Neural cell (in vitro differentiated cells): Measurements from ENCODE around the gene SETD1A. TPM values are rescaled to one million over a fixed set of nuclear protein-coding genes. Genes with fewer than 3 reads are reported as not detected.
"Not testable (repeated sequence)": the region's sequence is repeated elsewhere in the genome, so short reads cannot be mapped to it uniquely, and the experiment has no call there.

Source experiments
- H2AFZ ChIP-seq: fragments of 200-600, 300-800 bp; sonication (generic), shearing (Covaris generic); 2 replicates; pipeline ENCODE4 v1.6.0; 2014; ENCODE audit warnings: low read depth, mild to moderate bottlenecking, antibody characterized with exemption, low read length, moderate library complexity
- H3F3A ChIP-seq: fragments of 200-600 bp; shearing (Covaris generic); 2 replicates; pipeline ENCODE4 v1.6.1; 2016; ENCODE audit warnings: mild to moderate bottlenecking, moderate library complexity, mixed read lengths, antibody characterized with exemption, low read length; ENCODE audit not compliant: insufficient read depth, poor library complexity, severe bottlenecking
- H3K27ac ChIP-seq: fragments of 200-600, 300-800 bp; sonication (generic), shearing (Covaris generic); 2 replicates; pipeline ENCODE4 v1.5.1; 2014; ENCODE audit warnings: mild to moderate bottlenecking, low read length, moderate library complexity
- H3K27me3 ChIP-seq: fragments of 300-800, 200-600 bp; sonication (generic), shearing (Covaris generic); 2 replicates; pipeline ENCODE4 v1.6.0; 2014; ENCODE audit warnings: mild to moderate bottlenecking, low read depth, low read length, moderate library complexity; ENCODE audit not compliant: insufficient read depth
- H3K36me3 ChIP-seq: fragments of 300-800, 200-600 bp; sonication (generic), shearing (Covaris generic); 2 replicates; pipeline ENCODE4 v1.5.1; 2014; ENCODE audit warnings: mild to moderate bottlenecking, antibody characterized with exemption, low read length, moderate library complexity; ENCODE audit not compliant: insufficient read depth
- H3K4me2 ChIP-seq: fragments of 300-800, 200-600 bp; sonication (generic), shearing (Covaris generic); 2 replicates; pipeline ENCODE4 v1.6.0; 2014; ENCODE audit warnings: mild to moderate bottlenecking, low read length
- H3K4me3 ChIP-seq: fragments of 300-800, 200-600 bp; sonication (generic), shearing (Covaris generic); 2 replicates; pipeline ENCODE4 v1.5.1; 2014; ENCODE audit warnings: mild to moderate bottlenecking, low read length, moderate library complexity
- H3K79me2 ChIP-seq: fragments of 200-600 bp; shearing (Covaris generic); replicated peaks from 2 replicates; pipeline ENCODE4 v1.6.0; 2014; ENCODE audit warnings: mild to moderate bottlenecking, low read length, moderate library complexity; ENCODE audit not compliant: insufficient read depth
- H3K9ac ChIP-seq: fragments of 300-800, 200-600 bp; sonication (generic), shearing (Covaris generic); 2 replicates; pipeline ENCODE4 v1.6.1; 2016; ENCODE audit warnings: mild to moderate bottlenecking, low read length, mixed read lengths
- H3K9me2 ChIP-seq: fragments of 200-600 bp; shearing (Covaris generic); 2 replicates; pipeline ENCODE4 v1.6.1; 2016; ENCODE audit warnings: mild to moderate bottlenecking, low read length, mixed read lengths; ENCODE audit not compliant: insufficient read depth
- H3K9me3 ChIP-seq: fragments of 200-600, 300-800 bp; sonication (generic), shearing (Covaris generic); 2 replicates; pipeline ENCODE4 v1.6.1; 2016; ENCODE audit warnings: mild to moderate bottlenecking, mixed run types, low read length, moderate library complexity, mixed read lengths
- H4K20me1 ChIP-seq: fragments of 200-600 bp; shearing (Covaris generic); 2 replicates; pipeline ENCODE4 v1.6.1; 2016; ENCODE audit warnings: mild to moderate bottlenecking, mixed run types; ENCODE audit not compliant: insufficient read depth
- EP300 ChIP-seq: fragments of 450-650 bp; conservative IDR thresholded peaks from 2 replicates; pipeline ENCODE4 v1.6.1; 2014; ENCODE audit warnings: antibody characterized with exemption, mild to moderate bottlenecking, moderate library complexity; ENCODE audit not compliant: poor library complexity, severe bottlenecking
- EZH2 ChIP-seq: fragments of 200-600, 300-800 bp; shearing (Covaris generic), sonication (generic); IDR thresholded peaks from 2 replicates; pipeline ENCODE4 v1.6.1; 2014; ENCODE audit warnings: antibody characterized with exemption, low read length, borderline replicate concordance, mild to moderate bottlenecking; ENCODE audit not compliant: insufficient read depth, poor library complexity, severe bottlenecking
- MXI1 ChIP-seq: fragments of 450-650 bp; conservative IDR thresholded peaks from 2 replicates; pipeline ENCODE4 v1.6.1; 2014; ENCODE audit warnings: antibody characterized with exemption, mild to moderate bottlenecking; ENCODE audit not compliant: poor library complexity, severe bottlenecking
- POLR2AphosphoS5 ChIP-seq: IDR thresholded peaks from 2 replicates; pipeline ENCODE4 v1.6.1; 2012
- RAD21 ChIP-seq: fragments of 450-650 bp; conservative IDR thresholded peaks from 2 replicates; pipeline ENCODE4 v1.6.1; 2014; ENCODE audit warnings: antibody characterized with exemption, mild to moderate bottlenecking, moderate library complexity
- SMC3 ChIP-seq: fragments of 450-650 bp; conservative IDR thresholded peaks from 2 replicates; pipeline ENCODE4 v1.6.1; 2014; ENCODE audit warnings: antibody characterized with exemption, mild to moderate bottlenecking, moderate library complexity; ENCODE audit not compliant: poor library complexity
- TAF1 ChIP-seq: IDR thresholded peaks from 2 replicates; pipeline ENCODE4 v1.6.1; 2012; ENCODE audit warnings: low read depth
- polyA plus RNA-seq: library from polyadenylated mRNA; depleted of rRNA; stranded (reverse); fragments of >200 nt; gene quantifications from 2 replicates; pipeline ENCODE4 v1.2.3, GENCODE V29; 2014
- TF ChIP-seq, protein P1 (sequence below): IDR thresholded peaks from 2 replicates; pipeline ENCODE4 v1.6.1; 2012; ENCODE audit warnings: borderline replicate concordance
- TF ChIP-seq, protein P2 (sequence below): fragments of 450-650 bp; IDR thresholded peaks from 2 replicates; pipeline ENCODE4 v1.5.1; 2014; ENCODE audit warnings: antibody characterized with exemption, mild to moderate bottlenecking, moderate library complexity; ENCODE audit not compliant: poor library complexity, severe bottlenecking

The SETD1A gene
- polyA plus RNA-seq, 1 donor from 2014 or later: 1.4 TPM

DNA sequence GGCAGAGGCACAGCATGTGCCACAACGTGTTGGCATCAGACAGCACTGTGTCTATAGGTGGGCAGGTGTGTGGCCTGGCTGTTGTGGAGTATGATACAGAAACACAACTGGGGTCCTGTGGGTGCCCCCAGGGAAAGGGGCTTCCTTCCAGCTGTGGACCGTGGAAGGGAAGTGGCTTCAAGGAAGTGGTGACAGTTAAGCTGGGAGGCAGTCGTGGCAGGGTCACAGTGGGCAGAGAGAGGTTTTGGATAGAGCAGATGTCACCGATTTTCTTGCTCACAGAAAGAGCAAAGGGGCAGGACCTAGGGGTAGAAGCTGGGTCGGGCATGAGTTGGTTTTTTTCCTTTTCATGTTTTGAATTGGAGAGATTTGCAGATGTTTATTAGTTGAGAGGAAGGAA, 19.9 kb upstream of the SETD1A start:
- H3K9me2 ChIP-seq: no peaks in the 10 kb centered on the region
- no peak overlapping the region for H3K4me2 ChIP-seq
- TF ChIP-seq EP300 (no peak), SMC3 (no peak)
- no peak overlapping the region for H2AFZ ChIP-seq
- no peaks in the 10 kb centered on the region for H3K36me3 ChIP-seq
- H3K9me3 ChIP-seq: no peaks in the 10 kb centered on the region
- no peak overlapping the region for H3K9ac ChIP-seq
- no peak overlapping the region for H3K4me3 ChIP-seq
- no peak overlapping the region for H3K27ac ChIP-seq
- H3F3A ChIP-seq: no peaks in the 10 kb centered on the region
- no peaks in the 10 kb centered on the region for H3K27me3 ChIP-seq
- no peaks in the 10 kb centered on the region for H3K79me2 ChIP-seq
- H4K20me1 ChIP-seq: no peaks in the 10 kb centered on the region

DNA sequence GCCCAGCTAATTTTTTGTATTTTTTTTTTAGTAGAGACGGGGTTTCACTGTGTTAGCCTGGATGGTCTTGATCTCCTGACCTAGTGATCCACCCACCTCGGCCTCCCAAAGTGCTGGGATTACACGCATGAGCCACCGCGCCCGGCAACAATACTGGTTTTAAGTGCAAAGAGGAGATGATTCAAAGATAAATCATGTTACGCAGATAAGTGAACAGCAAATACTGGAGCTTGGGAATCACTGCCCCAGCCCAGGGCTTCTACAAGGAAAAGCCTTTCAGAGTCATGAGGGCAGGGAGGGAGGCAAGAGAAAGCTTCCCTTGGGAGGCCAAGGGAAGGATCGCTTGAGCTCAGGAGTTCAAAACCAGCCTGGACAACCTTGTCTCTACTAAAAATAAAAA, 18.0 kb upstream of the SETD1A start:
- H3K9me2 ChIP-seq, H3K79me2 ChIP-seq, H3F3A ChIP-seq, H3K9ac ChIP-seq, H3K27ac ChIP-seq, H3K36me3 ChIP-seq, H3K9me3 ChIP-seq, H3K4me2 ChIP-seq, H3K4me3 ChIP-seq, H4K20me1 ChIP-seq, H3K27me3 ChIP-seq, H2AFZ ChIP-seq: not testable (repeated sequence)

DNA sequence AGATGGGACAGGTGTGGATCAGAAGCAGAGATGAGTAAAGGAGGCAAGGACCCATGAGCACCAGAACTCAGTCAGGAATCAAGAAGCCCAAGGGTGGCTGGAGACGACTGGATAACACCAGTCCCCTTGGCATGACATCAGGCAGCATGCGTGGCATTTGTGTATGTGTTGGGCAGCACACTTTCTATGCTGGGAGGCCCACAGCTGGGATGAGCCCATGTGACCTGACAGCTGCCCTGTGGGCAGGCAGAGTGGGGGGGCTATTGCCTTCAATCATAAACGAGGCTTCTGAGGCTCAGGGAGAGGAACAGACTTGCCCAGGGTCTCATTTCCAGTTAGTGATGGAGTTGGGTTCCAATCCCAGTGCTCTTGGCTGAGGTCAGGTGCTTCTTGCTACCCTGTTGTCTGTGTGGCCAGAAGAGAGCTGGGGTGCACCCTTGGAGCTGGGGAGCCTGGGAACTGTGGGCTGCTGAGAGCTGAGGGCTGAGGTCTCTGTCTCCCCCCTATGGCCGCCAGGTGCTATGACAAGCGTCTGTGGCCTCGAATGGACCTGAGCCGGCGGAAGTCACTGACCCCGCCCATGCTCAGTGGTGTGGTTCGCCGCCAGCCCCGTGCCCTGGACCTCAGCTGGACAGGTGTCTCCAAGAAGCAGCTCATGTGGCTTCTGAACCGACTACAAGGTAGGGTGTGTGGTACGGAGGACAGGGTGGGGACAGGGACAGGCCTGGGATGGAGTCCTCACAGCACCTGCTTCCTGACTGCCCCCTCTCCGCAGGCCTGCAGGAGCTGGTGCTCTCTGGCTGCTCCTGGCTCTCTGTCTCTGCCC, 15.7 kb upstream of the SETD1A start:
- peaks cover 7% of the 10 kb centered on the region for H3K79me2 ChIP-seq
- no peak for TF ChIP-seq EP300
- TF ChIP-seq, protein P1, sequence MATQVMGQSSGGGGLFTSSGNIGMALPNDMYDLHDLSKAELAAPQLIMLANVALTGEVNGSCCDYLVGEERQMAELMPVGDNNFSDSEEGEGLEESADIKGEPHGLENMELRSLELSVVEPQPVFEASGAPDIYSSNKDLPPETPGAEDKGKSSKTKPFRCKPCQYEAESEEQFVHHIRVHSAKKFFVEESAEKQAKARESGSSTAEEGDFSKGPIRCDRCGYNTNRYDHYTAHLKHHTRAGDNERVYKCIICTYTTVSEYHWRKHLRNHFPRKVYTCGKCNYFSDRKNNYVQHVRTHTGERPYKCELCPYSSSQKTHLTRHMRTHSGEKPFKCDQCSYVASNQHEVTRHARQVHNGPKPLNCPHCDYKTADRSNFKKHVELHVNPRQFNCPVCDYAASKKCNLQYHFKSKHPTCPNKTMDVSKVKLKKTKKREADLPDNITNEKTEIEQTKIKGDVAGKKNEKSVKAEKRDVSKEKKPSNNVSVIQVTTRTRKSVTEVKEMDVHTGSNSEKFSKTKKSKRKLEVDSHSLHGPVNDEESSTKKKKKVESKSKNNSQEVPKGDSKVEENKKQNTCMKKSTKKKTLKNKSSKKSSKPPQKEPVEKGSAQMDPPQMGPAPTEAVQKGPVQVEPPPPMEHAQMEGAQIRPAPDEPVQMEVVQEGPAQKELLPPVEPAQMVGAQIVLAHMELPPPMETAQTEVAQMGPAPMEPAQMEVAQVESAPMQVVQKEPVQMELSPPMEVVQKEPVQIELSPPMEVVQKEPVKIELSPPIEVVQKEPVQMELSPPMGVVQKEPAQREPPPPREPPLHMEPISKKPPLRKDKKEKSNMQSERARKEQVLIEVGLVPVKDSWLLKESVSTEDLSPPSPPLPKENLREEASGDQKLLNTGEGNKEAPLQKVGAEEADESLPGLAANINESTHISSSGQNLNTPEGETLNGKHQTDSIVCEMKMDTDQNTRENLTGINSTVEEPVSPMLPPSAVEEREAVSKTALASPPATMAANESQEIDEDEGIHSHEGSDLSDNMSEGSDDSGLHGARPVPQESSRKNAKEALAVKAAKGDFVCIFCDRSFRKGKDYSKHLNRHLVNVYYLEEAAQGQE: no peak
- TF ChIP-seq EZH2: no peak
- TF ChIP-seq, protein P2, sequence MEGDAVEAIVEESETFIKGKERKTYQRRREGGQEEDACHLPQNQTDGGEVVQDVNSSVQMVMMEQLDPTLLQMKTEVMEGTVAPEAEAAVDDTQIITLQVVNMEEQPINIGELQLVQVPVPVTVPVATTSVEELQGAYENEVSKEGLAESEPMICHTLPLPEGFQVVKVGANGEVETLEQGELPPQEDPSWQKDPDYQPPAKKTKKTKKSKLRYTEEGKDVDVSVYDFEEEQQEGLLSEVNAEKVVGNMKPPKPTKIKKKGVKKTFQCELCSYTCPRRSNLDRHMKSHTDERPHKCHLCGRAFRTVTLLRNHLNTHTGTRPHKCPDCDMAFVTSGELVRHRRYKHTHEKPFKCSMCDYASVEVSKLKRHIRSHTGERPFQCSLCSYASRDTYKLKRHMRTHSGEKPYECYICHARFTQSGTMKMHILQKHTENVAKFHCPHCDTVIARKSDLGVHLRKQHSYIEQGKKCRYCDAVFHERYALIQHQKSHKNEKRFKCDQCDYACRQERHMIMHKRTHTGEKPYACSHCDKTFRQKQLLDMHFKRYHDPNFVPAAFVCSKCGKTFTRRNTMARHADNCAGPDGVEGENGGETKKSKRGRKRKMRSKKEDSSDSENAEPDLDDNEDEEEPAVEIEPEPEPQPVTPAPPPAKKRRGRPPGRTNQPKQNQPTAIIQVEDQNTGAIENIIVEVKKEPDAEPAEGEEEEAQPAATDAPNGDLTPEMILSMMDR: peak; percentile 74
- TF ChIP-seq SMC3: peak; percentile 63
- TF ChIP-seq RAD21: peak; percentile 64
- TF ChIP-seq TAF1: no peak
- TF ChIP-seq MXI1: no peak
- TF ChIP-seq POLR2AphosphoS5: no peak
- H3K27ac ChIP-seq: no peak overlapping the region
- H3F3A ChIP-seq: no peaks in the 10 kb centered on the region
- no peaks in the 10 kb centered on the region for H3K27me3 ChIP-seq
- no peaks in the 10 kb centered on the region for H4K20me1 ChIP-seq
- H3K4me3 ChIP-seq: no peak overlapping the region
- H3K9me3 ChIP-seq: no peaks in the 10 kb centered on the region
- no peak overlapping the region for H2AFZ ChIP-seq
- peaks cover 6% of the 10 kb centered on the region for H3K36me3 ChIP-seq
- H3K9ac ChIP-seq: no peak overlapping the region
- no peaks in the 10 kb centered on the region for H3K9me2 ChIP-seq
- no peak overlapping the region for H3K4me2 ChIP-seq
